MM.1S (cell line): ENCODE measurements around the gene TRPM2.

Experiments
- CTCF ChIP-seq: fragments of 300-600 bp; sonication (generic); IDR thresholded peaks from 2 replicates; pipeline ENCODE4 v1.5.1; 2016; ENCODE audit warnings: antibody characterized with exemption, low read length, mixed read lengths
- EZH2 ChIP-seq: fragments of 300-600 bp; sonication (generic); optimal IDR thresholded peaks from 2 replicates; pipeline ENCODE3; 2017; ENCODE audit warnings: low read depth, mild to moderate bottlenecking, antibody characterized with exemption, low read length, mixed read lengths
- EZH2phosphoT487 ChIP-seq: fragments of 300-600 bp; sonication (generic); IDR thresholded peaks from 2 replicates; pipeline ENCODE4 v1.6.1; 2018; ENCODE audit warnings: antibody characterized with exemption, low read length

- TF ChIP-seq CTCF = no peak
- TF ChIP-seq EZH2 = no peak
- no peak for TF ChIP-seq EZH2phosphoT487
These were observed 29.1 kb downstream of the TRPM2 start for GRCh38 chr21:44382536-44382935.
